ENCODE results near the gene COX7B.
"Not testable (repeated sequence)": the region's sequence is repeated elsewhere in the genome, so short reads cannot be mapped to it uniquely, and the experiment has no call there.

The COX7B gene

DNA sequence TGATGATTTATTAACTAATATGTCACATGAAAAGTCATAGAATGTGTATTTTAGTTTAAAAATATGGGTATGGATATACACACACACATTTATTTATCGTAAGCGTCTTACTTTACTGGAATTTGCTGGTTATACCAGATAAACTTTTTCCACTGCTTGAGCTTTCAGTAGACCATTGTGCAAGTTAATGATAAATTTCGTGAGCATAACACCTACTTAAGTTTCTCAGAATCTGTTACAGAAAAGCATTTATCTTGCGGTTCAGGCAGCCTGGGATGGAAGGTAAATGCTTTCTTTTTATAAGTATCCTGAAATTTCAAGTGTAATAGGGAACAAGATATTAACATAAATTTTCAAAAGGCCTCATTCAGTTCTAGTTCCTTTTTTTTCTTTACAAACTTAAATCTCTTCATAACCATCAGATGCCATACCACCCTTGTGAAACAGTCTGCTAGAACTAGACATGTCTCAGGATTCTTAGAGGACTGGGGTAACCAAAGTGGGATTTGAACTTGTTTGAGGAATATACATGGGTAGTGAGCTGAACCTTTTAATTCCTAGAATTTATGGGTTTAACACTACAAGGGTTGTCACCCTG, 38.9 kb downstream of the COX7B start:
- TF ChIP-seq CTCF (IDR thresholded peaks at IDR 0.05): no peak
- H3K4me1 ChIP-seq: no peaks in the 10 kb centered on the region
- no peaks in the 10 kb centered on the region for H3K79me2 ChIP-seq
- H3K9ac ChIP-seq: no peak overlapping the region
- no peak overlapping the region for H3K4me3 ChIP-seq (ENCODE audit: low read depth, low read length)
- H3K36me3 ChIP-seq (ENCODE audit: control insufficient read depth, insufficient read depth, low read length): no peaks in the 10 kb centered on the region
- H3K27ac ChIP-seq: no peak overlapping the region
- H3K9me3 ChIP-seq (ENCODE audit: control insufficient read depth, low read length): no peaks in the 10 kb centered on the region
- H3K4me2 ChIP-seq (ENCODE audit: low read length): no peak overlapping the region
- no peak overlapping the region for H2AFZ ChIP-seq
- no peaks in the 10 kb centered on the region for H3K27me3 ChIP-seq (ENCODE audit: control insufficient read depth, insufficient read depth, low read length)

DNA sequence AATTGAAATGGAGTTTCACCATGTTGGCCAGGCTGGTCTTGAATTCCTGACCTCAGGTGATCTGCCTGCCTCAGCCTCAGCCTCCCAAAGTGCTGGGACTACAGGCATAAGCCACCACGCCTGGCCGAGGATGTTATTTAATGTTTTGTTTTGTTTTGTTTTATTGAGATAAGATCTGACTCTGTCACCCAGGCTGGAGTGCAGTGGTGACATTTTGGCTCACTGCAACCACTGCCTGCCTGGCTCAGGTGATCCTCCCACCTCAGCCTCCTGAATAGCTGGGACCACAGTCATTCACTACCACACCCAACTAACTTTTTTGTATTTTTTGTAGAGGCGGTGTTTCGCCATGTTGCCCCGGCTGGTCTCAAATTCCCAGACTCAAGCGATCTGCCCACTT, 45.8 kb downstream of the COX7B start:
- not testable (repeated sequence) for H3K27me3 ChIP-seq (ENCODE audit: control insufficient read depth, insufficient read depth, low read length); H3K4me1 ChIP-seq; H3K79me2 ChIP-seq; H2AFZ ChIP-seq; H3K9ac ChIP-seq; H3K36me3 ChIP-seq (ENCODE audit: control insufficient read depth, insufficient read depth, low read length); H3K4me3 ChIP-seq (ENCODE audit: low read depth, low read length); H3K4me2 ChIP-seq (ENCODE audit: low read length); H3K9me3 ChIP-seq (ENCODE audit: control insufficient read depth, low read length); H3K27ac ChIP-seq

- no peaks in the 10 kb centered on the region for H3K36me3 ChIP-seq (ENCODE audit: control insufficient read depth, insufficient read depth, low read length)
- H3K4me3 ChIP-seq (ENCODE audit: low read depth, low read length): no peak overlapping the region
- no peak overlapping the region for H3K4me2 ChIP-seq (ENCODE audit: low read length)
- H3K9ac ChIP-seq: no peak overlapping the region
- no peak overlapping the region for H3K27ac ChIP-seq
- no peaks in the 10 kb centered on the region for H3K4me1 ChIP-seq
- no peaks in the 10 kb centered on the region for H3K9me3 ChIP-seq (ENCODE audit: control insufficient read depth, low read length)
- no peaks in the 10 kb centered on the region for H3K27me3 ChIP-seq (ENCODE audit: control insufficient read depth, insufficient read depth, low read length)
- no peaks in the 10 kb centered on the region for H3K79me2 ChIP-seq
- H2AFZ ChIP-seq: no peak overlapping the region
- TF ChIP-seq CTCF (IDR thresholded peaks at IDR 0.05): no peak
These were observed 46.8 kb downstream of the COX7B start for GRCh38 chrX:77945910-77946545.

- H3K4me3 ChIP-seq (ENCODE audit: low read depth, low read length): no peak overlapping the region
- no peaks in the 10 kb centered on the region for H3K27me3 ChIP-seq (ENCODE audit: control insufficient read depth, insufficient read depth, low read length)
- no peaks in the 10 kb centered on the region for H3K4me1 ChIP-seq
- no peak overlapping the region for H3K27ac ChIP-seq
- H3K9ac ChIP-seq: no peak overlapping the region
- no peaks in the 10 kb centered on the region for H3K79me2 ChIP-seq
- no peaks in the 10 kb centered on the region for H3K36me3 ChIP-seq (ENCODE audit: control insufficient read depth, insufficient read depth, low read length)
- no peak for TF ChIP-seq CTCF (IDR thresholded peaks at IDR 0.05)
- H3K9me3 ChIP-seq (ENCODE audit: control insufficient read depth, low read length): no peaks in the 10 kb centered on the region
- no peak overlapping the region for H3K4me2 ChIP-seq (ENCODE audit: low read length)
- no peak overlapping the region for H2AFZ ChIP-seq
These were observed 47.3 kb downstream of the COX7B start for GRCh38 chrX:77946571-77946970.

DNA sequence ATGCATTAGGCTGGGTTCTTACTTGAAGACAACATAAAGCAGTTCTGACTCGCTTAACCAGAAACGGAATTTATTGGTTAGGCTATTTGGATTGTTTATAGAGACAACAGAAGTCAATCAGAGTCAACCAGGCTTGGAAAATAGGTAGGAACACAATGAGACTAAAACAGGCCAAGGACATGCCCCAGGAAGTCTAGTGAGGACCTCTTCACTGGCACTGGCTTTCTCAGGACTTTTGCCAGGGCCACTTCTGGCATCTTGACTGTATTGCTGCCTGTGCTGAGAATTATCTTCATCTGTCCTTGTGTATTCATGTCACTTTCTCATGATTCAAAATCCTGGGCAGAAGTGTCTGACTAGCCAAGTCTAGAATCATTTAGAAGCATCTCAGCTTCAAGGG, 50.6 kb downstream of the COX7B start:
- H3K36me3 ChIP-seq (ENCODE audit: control insufficient read depth, insufficient read depth, low read length): no peaks in the 10 kb centered on the region
- no peaks in the 10 kb centered on the region for H3K27me3 ChIP-seq (ENCODE audit: control insufficient read depth, insufficient read depth, low read length)
- no peak overlapping the region for H3K4me3 ChIP-seq (ENCODE audit: low read depth, low read length)
- H2AFZ ChIP-seq: no peak overlapping the region
- H3K4me1 ChIP-seq: no peaks in the 10 kb centered on the region
- no peak overlapping the region for H3K9ac ChIP-seq
- no peaks in the 10 kb centered on the region for H3K9me3 ChIP-seq (ENCODE audit: control insufficient read depth, low read length)
- no peaks in the 10 kb centered on the region for H3K79me2 ChIP-seq
- H3K4me2 ChIP-seq (ENCODE audit: low read length): no peak overlapping the region
- no peak for TF ChIP-seq CTCF (IDR thresholded peaks at IDR 0.05)
- H3K27ac ChIP-seq: no peak overlapping the region
